ENCODE results near the gene ERICH6.

- TF ChIP-seq CTCF (IDR thresholded peaks at IDR 0.05) (no peak), POLR2AphosphoS5 (IDR thresholded peaks at IDR 0.05) (no peak), POLR2A (IDR thresholded peaks at IDR 0.05) (no peak)
Measured at GRCh38 chr3:150656316-150656715, 47.4 kb downstream of the ERICH6 start.

Data from breast epithelium (tissue), 3 donors.